Measurements from ENCODE around the gene SHROOM1. TPM values are rescaled to one million over a fixed set of nuclear protein-coding genes. Genes with fewer than 3 reads are reported as not detected.

The SHROOM1 gene
- total RNA-seq, 4 donors from 2014 or later = 0.61 to 6.0 (median 2.0) TPM

- intact Hi-C loops (cut with DNase I; ENCODE audit: low total_unique reads) (no loop called here), in situ Hi-C loops (cut with MboI; ENCODE audit: low sequenced_read_pairs in 4 of 4) (loop anchor here in 2 of 4 donors (25.0 kb wide), 1 partner anchor 263 kb away; the partner anchor contains the start of gene IL5 (in 2 of the 2))
- Histone ChIP-seq H3K4me3 (no peak overlapping the region), H3K4me1 (no peaks in the 10 kb centered on the region), H3K36me3 (no peaks in the 10 kb centered on the region), H3K27ac (no peak overlapping the region), H3K9me3 (no peaks in the 10 kb centered on the region), H3K27me3 (peaks cover 0 to 6% (median 0%) of the 10 kb centered on the region in 3 donors)
- ATAC-seq (no peak), DNase-seq (no peak)
- no peak for TF ChIP-seq CTCF (IDR thresholded peaks at IDR 0.05 in 4 of 5, conservative IDR thresholded peaks at IDR 0.05 in 1 of 5)
- no peak for TF ChIP-seq POLR2A (IDR thresholded peaks at IDR 0.05)
These were observed 29.9 kb downstream of the SHROOM1 start for GRCh38 chr5:132800545-132800944.

- Histone ChIP-seq H3K9me3 (no peaks in the 10 kb centered on the region), H3K4me3 (no peak overlapping the region), H3K27ac (no peak overlapping the region), H3K27me3 (peaks cover 0 to 6% (median 0%) of the 10 kb centered on the region in 3 donors), H3K4me1 (no peaks in the 10 kb centered on the region), H3K36me3 (no peaks in the 10 kb centered on the region)
- in situ Hi-C loops (cut with MboI; ENCODE audit: low sequenced_read_pairs in 4 of 4) (no loop called here), intact Hi-C loops (cut with DNase I; ENCODE audit: low total_unique reads) (loop anchor here (10.0 kb wide), 1 partner anchor 815 kb away; no protein-coding TSS in a partner anchor)
- ATAC-seq (no peak), DNase-seq (no peak)
- TF ChIP-seq CTCF (IDR thresholded peaks at IDR 0.05 in 4 of 5, conservative IDR thresholded peaks at IDR 0.05 in 1 of 5) (no peak), POLR2A (IDR thresholded peaks at IDR 0.05) (no peak)
These were observed 31.1 kb downstream of the SHROOM1 start for GRCh38 chr5:132799392-132799791.

GRCh38 chr5:132797651-132798050 lies 32.8 kb downstream of the SHROOM1 start:
- ATAC-seq = no peak
- no peak for TF ChIP-seq CTCF (IDR thresholded peaks at IDR 0.05 in 4 of 5, conservative IDR thresholded peaks at IDR 0.05 in 1 of 5)
- no peak for TF ChIP-seq POLR2A (IDR thresholded peaks at IDR 0.05)
- no peaks in the 10 kb centered on the region for H3K4me1 ChIP-seq
- intact Hi-C loops (cut with DNase I; ENCODE audit: low total_unique reads) (loop anchor here (10.0 kb wide), 1 partner anchor 813 kb away; no protein-coding TSS in a partner anchor), in situ Hi-C loops (cut with MboI; ENCODE audit: low sequenced_read_pairs in 4 of 4) (no loop called here)
- no peaks in the 10 kb centered on the region for H3K9me3 ChIP-seq
- peaks cover 0 to 3% (median 0%) of the 10 kb centered on the region in 3 donors for H3K27me3 ChIP-seq
- H3K4me3 ChIP-seq = no peak overlapping the region
- H3K36me3 ChIP-seq = no peaks in the 10 kb centered on the region
- DNase-seq = no peak
- H3K27ac ChIP-seq = no peak overlapping the region

GRCh38 chr5:132791026-132791425 lies 39.4 kb downstream of the SHROOM1 start:
- no peaks in the 10 kb centered on the region for H3K4me1 ChIP-seq
- H3K9me3 ChIP-seq = no peaks in the 10 kb centered on the region
- intact Hi-C loops (cut with DNase I; ENCODE audit: low total_unique reads) = loop anchor here (10.0 kb wide), 1 partner anchor 806 kb away; no protein-coding TSS in a partner anchor
- no peak for TF ChIP-seq CTCF (IDR thresholded peaks at IDR 0.05 in 4 of 5, conservative IDR thresholded peaks at IDR 0.05 in 1 of 5)
- no peak for TF ChIP-seq POLR2A (IDR thresholded peaks at IDR 0.05)
- no peaks in the 10 kb centered on the region for H3K27me3 ChIP-seq
- DNase-seq (no peak), ATAC-seq (no peak)
- no peaks in the 10 kb centered on the region for H3K36me3 ChIP-seq
- in situ Hi-C loops (cut with MboI; ENCODE audit: low sequenced_read_pairs in 4 of 4) = no loop called here
- H3K27ac ChIP-seq = no peak overlapping the region
- no peak overlapping the region for H3K4me3 ChIP-seq

All from gastrocnemius medialis (tissue), 4 donors.